HG03095 (cell line): ENCODE results near the gene MTMR12.
"Not testable (repeated sequence)": the region's sequence is repeated elsewhere in the genome, so short reads cannot be mapped to it uniquely, and the experiment has no call there.

ENCODE experiments used
- ATAC-seq: cut with Tn5 transposase; IDR thresholded peaks from one replicate; pipeline ENCODE4 v1.9.1; 2021; ENCODE audit warnings: moderate library complexity; ENCODE audit not compliant: unreplicated experiment

MTMR12 gene

DNA sequence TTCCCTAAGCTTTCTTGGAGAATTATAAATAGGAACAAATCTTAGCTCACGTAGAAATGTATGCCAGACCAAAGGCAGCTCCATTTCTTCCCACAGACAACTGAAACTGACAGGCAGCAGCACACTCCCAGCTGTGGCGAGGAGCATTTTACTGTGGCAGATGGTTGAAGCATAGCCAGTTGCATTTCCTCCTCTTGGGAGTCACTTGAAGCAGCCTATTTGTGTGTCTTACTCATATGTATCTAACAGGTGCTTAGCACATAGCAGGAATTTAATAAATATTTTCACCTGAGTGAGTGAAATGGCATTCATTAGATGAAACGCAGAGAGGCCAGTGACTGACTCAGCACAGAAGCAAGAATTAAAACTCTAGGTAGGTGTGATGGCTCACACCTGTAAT, 12.3 kb upstream of the MTMR12 start:
- peak; percentile 67 for ATAC-seq

DNA sequence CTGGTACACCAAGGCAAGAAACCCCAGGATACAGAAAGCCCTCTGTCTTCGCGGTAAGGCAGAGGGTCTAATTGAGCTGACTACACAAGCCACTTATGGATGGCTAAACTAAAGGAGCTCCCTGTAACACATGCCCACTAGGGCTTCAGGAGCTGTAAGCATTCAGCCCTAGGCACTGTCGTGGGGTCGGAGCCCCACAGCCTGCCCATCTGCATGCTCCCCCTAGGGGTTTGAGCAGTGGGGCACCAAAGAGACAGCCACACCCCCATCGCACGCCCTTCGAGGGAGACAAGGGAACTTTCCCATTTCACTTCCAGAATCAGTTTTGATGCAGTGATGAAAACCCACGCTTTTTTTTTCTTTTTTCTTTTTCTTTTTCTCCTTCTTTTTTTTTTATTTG, 11.0 kb upstream of the MTMR12 start:
- ATAC-seq = no peak

DNA sequence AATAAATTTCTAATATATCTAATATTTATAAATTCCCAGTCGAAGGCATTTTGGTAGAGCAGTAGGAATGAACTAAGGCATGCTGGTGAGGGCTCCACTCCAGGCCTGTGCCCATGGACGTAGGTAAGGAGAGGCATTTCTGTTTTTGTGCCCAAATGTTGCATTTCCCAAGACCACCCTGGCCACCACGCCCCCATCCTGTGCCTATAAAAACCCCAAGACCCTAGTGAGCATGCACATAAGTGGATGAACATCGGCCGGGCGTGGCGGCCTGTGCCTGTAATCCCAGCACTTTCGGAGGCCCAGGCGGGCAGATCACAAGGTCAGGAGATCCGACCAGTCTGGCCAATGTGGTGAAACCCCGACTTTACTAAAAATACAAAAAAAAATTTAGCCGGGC, 10.1 kb upstream of the MTMR12 start:
- no peak for ATAC-seq

DNA sequence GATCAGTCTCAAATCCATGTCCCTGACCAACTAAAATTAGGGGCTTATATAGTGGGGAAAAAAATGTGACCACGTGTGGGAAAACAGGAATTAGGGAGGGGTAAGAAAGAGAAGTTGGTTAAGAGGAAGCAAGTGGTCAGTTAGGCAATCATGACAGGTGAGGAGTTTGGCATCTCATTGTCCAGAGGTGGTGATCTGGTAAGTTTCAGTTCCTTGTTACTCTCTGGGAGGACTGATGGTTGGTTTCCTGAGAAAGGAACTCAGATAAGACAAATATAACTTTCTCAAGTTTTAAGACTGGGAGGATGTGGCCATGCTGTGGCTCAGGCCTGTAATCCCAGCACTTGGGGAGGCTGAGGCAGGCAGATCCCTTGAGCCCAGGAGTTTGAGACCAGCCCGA, 9.0 kb upstream of the MTMR12 start:
- ATAC-seq = not testable (repeated sequence)

DNA sequence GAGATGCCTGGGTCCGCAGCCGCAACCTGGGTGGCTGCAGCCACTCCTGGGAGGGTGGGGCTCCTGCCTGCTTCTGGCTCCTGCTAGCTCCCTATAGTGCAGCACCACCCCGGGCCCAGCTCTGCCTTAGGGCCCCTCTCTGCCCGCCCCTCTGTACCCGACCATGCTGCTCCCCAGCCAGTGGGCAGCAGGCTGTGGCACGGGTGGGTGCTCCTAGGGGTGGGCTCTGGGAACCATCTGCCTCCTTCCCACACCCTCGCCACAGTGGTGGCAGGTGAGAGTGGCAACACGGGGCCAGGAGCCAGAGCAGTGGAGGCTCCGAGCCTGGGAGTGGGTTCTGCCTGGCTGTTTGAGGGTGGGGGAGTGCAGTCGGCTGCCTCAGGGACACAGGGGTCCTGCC, 7.8 kb upstream of the MTMR12 start:
- no peak for ATAC-seq

DNA sequence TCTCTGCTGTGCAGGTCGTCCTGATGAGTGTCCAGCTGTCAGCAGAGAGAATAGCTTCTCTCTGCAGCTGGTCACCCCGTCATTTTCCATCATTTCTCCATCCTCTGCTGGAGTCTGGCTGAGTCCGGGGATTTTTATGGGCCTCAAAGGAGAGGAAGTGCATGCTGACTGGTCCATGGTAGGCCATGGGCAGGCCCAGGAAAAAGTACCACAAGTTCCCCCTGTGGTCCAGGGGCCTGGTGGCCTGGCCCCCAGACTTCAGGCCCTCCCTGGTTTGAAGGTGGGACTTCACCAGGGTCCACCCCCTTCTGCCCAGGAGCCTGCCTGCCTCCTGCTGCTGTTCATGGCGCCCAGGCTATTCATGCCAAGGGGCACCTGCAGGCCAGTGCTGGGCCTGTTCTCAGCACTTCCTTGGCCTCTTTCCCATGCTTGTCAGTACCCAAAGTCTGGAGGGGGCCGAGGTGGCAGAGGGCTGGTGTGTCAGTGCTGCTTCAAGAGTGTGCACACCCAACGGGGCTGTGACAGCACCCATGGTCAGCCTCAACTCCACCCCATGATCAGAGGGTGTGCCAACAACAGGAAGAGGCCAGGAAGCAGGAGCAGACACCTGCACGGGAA, 7.3 kb upstream of the MTMR12 start:
- no peak for ATAC-seq

DNA sequence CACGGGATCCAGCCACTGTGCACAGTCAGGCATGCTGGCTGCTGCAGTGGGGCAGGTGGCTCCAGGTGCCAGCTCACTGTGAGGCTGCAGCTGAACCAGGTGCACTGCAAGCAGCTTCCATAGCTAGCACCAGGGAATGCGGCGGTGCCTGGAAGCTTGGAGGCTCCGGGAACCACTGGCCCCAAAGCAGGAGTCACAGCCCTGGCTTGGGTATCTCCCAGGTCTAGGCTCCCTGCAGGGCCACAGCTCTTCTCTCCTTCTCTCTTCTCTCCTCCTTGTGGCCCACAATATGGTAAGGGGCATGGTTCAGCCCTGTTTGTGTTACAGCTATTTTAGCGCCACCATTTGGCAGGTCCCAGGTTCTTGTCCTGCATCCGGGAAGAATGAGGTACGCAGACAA, 6.7 kb upstream of the MTMR12 start:
- ATAC-seq = no peak

DNA sequence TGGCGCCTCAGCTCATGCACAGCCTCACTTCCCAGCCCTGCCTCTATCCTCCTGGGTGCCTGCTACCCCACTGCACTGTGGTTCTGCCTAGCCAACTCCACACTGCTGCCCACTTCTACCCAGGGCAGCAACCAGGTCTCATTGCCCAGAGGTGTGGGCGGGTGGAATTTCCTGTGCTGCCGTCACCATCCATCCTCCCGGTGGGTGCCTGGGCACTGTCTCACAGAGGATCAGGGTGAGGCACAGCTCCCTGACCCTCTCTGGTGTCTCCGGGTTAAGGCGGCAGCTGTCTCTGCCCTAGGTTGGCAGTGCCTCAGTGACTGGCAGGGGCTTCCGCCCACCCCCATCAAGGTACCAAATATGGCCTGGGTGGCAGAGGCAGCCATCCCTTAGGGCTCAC, 4.3 kb upstream of the MTMR12 start:
- no peak for ATAC-seq

DNA sequence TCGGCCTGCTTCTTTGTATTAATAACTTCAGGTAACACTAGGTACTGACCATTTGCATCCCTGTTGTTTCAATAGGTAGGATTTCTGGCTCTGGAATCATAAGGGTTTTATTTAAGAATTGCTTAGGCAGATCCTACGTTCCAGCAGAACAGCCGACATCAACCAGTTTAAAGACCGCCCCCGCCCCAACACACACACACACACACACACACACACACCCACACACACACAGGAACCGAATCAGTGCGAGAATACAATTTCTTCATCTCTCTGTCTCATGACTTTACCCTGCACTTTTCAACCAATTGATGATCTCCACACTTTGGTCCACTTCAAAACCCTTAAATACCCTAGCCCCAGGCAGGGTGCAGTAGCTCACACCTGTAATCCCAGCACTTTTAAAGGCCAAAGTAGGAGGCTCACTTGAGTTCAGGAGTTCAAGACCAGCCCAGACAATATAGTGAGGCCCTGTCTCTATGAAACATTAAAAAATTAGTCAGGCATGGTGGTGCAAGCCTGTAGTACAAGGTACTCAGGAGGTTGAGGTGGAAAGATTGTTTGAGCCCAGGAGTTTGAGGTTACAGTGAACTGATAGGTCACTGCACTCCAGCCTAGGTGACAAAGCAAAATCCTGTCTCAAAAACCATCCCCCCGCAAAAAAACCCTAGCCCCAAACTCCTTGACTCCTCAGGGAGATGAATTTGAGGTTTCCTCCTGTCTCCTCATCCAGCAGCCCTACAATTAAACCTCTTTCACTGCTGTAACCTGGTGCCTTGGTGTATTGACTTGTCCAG, 2.7 kb upstream of the MTMR12 start:
- no peak for ATAC-seq

DNA sequence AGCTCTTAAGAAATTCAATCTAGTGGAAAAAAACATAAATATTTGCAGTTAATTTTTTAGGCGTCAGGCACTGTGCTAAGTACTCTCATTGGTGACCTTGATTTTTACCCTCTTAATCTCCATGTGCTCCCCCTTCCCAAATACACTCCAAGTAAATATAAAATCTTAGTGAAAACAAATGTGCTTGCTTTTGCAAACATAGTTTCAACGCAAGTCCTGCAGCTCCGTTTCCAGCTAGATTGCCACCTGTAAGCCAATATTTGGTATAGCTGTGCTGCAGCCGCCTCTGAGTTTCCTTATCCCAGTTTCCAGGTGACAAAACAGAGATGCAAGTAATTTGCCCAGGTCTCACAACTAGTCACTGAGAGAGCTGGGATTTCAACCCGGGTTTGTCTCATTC, 1.9 kb upstream of the MTMR12 start:
- no peak for ATAC-seq

DNA sequence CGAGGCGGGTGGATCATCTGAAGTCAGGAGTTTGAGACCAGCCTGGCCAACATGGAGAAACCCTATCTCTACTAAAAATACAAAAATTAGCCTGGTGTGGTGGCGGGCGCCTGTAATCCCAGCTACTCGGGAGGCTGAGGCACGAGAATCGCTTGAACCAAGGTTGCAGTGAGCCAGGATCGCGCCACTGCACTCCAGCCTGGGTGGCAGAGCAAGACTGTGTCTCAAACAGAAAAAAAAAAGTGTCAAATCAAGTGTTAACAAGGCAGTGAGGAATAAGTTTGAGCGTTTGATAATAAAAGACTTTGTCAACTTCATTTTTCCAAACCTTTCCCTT, 1.4 kb upstream of the MTMR12 start:
- ATAC-seq = not testable (repeated sequence)

DNA sequence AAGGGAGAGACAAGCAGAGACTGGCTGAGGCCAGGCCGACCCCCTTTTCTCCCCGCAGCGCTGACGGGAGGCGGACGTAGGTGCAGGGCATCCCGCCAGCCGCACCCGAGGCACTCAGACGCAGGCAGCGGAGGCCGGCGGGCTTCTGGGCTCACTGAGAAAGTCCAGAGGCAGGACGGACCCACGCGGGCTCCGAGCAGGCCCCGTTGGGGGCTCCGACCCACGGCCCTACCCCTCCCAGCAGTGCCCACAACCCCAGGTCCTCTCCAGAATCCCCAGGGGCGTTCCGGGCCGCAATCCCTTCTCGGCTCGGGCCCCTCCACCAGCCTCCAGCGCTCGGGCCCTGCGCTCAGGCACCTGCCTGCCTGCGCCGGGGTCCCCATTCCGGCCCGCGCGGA, 543 bp downstream of the MTMR12 start:
- peak; percentile 22 for ATAC-seq

DNA sequence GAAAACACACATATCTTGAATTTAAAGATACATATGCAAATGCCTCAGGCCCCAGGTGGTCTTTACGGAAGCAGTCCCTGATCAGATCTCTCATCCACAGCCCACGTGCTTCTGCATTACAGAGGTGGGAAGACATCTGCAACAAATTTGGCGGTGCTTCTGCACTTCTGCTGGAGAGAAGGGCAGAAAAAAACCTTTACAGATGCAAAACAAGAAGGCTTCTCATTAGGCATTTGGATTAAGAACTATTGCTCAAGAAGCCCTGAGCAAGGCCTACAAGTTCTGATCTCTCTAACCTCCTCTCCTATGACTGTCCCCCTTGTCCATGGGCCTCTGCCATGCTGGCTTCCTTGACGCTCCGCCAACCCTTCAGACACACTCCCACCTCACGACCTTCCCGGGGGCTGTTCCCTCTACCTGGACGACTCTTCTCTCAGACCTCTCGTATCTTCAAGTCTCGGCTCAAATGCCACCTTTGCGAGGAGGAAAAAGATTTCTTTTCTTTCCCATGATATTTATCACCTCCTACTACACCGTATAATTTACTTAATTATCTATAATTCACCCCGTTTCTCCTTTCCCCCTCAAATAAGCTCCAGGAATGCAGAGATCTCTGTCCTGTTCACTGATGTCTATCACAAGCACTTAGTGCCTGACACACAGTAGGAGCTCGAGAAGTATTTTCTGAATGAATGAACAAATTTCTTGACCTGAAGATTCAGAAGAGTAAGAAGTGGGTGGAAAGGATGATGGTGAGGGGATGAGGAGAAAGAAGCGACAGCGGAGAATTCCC, 1.1 kb downstream of the MTMR12 start:
- no peak for ATAC-seq

DNA sequence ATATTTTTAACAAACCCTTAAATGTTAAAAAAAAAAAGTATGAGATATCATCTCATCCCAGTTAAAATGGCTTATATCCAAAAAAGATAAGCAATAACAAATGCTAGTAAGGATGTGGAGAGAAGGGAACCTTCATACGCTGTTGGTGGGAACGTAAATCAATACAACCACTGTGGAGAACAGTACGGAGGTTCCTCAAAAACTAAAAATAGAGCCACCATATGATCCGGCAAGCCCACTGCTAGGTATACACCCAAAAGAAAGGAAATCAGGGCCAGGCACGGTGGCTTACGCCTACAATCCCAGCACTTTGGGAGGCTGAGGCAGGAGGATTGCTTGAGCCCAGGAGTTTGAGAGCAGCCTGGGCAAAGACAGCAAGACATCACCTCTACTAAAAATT, 3.0 kb downstream of the MTMR12 start:
- no peak for ATAC-seq

DNA sequence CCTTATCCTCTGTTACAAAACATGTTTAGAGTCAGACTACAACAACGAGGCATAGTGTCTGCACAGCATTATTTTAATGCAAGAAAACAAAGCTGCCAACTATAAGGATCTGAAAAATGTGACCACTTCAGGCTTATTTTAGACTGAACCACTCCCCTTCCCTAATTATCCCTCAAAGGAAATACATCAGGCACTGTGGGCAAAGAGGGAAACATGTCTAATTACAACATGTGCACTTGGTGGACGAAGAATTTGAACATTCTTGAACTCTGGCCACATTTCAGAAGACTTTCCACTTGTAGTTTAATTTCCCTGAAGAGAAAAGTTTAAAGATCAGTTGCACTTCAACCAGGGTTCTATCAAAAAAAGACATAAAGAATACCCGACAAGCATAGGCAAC, 3.8 kb downstream of the MTMR12 start:
- no peak for ATAC-seq

DNA sequence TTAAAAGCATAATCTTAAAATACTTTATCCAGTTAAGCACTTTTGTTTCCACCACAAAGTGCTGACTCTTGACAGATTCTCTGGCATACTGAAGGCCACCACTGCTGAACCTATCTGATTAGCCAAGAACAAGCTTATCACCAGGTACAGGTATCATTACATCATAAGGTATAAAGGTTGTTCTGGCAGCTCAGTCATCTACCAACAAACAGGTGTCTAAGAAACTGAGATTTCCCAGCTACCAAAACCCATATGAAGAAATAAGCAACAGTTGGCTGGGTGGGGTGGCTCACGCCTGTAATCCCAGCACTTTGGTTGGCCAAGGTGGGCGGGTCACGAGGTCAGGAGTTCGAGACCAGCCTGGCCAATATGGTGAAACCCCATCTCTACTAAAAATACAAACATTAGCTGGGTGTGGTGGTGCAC, 5.0 kb downstream of the MTMR12 start:
- no peak for ATAC-seq

DNA sequence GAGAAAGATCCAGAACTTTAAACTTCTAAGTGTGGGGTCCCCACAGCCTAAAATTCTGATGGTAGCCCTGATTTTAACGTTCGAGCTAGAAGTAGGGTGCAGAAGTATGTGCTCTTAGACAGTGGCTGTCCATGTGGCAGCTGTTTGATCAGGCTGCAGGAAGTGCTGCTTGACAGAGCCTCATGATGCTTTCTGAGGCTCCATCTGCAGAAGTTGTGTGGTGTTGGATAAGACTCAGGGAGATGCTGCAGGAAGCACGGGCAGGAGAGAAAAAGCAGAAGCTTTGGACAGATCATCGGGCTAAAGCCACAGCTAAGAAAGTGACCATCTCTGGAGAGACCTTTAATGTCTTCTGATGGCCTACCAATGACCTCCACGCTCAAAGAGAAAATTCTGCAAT, 8.1 kb downstream of the MTMR12 start:
- ATAC-seq = no peak

DNA sequence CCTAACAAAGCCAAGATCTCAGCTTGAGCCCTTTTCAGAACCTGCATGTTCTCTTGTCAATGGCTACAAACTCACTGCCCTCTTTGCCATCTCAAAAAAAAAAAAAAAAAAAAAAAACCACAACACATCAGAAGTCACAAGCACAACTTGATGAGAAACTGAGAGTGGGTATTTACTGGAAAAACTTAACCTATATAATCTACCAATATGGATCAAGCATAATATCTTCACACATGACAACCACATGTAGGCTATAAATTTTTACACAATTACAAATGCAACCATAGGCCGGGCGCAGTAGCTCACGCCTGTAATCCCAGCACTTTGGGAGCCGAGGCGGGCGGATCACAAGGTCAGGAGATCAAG, 9.0 kb downstream of the MTMR12 start:
- no peak for ATAC-seq

DNA sequence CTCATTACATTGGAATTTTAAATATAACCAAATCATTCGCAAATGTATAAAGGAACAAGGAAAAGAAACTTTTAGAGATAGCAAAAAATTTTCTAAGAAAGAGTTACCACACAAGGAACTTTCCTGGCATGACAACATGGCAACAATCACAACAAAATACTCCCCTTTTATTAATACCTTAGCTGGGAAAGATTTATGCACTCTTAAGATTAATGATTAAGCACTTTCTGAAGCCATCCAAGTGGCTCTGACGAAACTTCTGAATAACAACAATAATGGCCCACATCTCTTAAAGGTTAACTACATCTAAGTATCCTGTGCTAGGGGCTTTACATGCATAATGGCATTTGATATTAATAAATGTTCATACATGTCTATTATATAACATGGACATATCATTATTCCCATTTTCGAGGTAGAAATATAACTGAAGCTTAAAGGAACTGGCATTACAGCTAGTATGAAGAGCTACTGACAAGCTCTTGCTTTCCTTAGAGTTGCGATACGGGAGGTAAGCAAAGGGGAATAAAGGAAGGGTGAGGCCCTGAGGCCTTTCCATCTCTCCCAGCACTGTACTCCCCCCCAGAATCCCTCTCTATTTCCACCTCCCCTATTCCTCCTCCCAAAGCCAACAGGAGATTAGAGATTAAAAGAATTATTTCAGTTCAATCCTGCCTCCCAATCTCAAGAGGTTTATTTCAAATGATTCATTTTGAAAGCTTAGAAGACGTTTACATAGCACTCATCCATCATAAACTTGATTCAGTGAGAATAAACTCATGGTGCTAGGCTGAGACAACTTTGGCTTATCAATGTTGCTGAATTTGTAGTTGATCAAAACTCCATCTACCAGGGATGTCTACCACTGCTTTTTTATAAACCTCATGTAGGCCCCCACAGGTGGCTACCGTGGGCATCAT, 9.6 kb downstream of the MTMR12 start:
- ATAC-seq = no peak

DNA sequence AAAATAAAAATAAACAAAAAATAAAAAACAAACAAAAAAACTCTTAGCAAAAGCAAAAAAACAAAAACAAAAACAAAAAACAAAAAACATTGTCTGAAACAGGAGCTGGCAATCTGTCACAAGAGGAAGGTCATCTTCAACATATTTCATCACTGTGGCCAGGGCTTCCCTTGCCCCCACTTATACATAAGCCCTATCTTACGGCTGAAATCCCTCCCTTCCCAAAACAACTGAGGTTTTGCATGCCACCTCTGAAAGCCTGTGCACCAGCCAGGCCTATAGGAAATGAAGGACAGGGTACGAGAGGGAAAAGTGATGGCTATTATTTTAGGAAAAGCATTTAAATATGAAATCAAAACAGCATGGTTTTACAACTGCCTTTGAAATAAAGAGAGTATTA, 10.8 kb downstream of the MTMR12 start:
- no peak for ATAC-seq

DNA sequence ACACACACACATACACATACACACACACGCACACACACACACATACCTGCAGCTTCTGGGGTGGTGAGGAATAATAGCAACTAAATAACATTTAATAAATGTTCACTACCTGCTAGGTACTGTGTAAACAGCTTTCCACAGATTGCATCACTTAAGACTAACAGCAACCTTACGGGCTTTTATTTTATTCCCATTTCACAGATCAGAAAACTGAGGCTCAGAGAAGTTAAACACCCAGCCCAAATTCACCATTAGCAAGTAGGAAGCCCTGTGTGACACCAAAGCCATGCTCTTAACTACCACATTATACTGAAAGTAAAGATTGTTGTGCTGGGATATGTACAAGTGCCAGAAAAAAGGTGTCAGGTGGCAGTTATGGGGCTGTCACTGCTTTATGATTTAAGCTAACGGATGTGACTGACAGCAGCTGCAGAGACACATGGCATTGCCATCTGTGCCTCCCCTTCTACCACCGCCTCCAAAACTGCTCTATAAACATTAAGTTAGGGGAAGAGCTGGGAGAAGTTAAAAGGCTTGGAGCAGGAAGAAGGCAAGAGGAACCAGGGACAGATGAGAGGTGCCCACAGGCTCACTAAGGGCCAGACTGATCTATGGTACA, 13.6 kb downstream of the MTMR12 start:
- ATAC-seq = no peak
